HG02840 (cell line): ENCODE measurements around the gene WDTC1.
A peak's percentile ranks its signal among the peaks of the same experiment; 100 is the strongest.
"Not testable (repeated sequence)": the region's sequence is repeated elsewhere in the genome, so short reads cannot be mapped to it uniquely, and the experiment has no call there.

ENCODE experiments used
- ATAC-seq: cut with Tn5 transposase; IDR thresholded peaks from one replicate; pipeline ENCODE4 v1.9.1; 2021; ENCODE audit warnings: mild to moderate bottlenecking, moderate library complexity, moderate number of reproducible peaks; ENCODE audit not compliant: unreplicated experiment, low FRiP score

Gene WDTC1

GRCh38 chr1:27234049-27234882 is at the start of gene WDTC1:
Gene WDTC1 (plus strand): TSS chr1:27234632. CDS start chr1:27261055, 26,423 bp downstream.
- peak; percentile 86 for ATAC-seq

- not testable (repeated sequence) for ATAC-seq
Measured at GRCh38 chr1:27184665-27185064, 49.8 kb upstream of the WDTC1 start.

DNA sequence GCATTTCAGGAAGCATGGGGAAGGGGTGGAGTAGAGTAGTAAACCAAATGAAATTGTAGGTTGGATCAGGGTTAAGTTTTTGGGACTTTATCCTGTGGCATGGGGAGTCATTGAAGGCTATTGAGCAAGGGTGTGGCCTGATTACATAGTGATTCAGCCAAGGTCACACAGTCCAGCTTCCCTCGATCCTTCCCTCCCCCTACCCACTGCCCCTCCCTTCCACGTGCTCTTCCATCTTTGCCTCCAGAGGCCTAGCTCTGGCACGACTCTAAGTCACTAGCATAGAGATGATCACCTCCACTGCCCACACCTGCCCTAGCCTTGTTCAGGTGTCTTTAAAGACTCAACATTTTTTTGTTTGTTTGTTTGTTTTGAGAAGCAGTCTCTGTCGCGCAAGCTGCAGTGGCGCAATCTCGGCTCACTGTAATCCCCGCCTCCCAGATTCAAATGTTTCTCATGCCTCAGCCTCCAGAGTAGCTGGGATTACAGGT is 42.3 kb upstream of the WDTC1 start:
- no peak for ATAC-seq

DNA sequence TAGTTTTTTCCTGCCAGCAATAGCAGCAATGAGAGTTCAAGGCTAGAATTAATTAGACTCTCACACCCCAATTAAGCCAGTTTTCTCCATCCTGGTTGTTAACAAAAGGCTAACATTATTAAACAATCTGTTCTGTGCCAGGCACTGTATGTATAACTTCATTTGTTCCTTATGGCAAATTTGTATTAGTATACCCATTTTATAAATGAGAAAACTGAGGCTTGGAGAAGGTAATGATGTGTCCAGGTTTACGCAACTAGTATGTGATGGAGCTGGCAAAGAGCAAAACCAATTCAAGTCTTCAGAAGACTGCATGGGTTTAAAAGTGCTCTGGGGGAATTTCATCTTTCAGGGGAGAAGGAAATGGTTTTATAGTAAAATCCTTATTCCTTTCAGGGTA is 41.2 kb upstream of the WDTC1 start:
- ATAC-seq = no peak

- ATAC-seq = no peak
Measured at GRCh38 chr1:27201295-27201694, 33.1 kb upstream of the WDTC1 start.

DNA sequence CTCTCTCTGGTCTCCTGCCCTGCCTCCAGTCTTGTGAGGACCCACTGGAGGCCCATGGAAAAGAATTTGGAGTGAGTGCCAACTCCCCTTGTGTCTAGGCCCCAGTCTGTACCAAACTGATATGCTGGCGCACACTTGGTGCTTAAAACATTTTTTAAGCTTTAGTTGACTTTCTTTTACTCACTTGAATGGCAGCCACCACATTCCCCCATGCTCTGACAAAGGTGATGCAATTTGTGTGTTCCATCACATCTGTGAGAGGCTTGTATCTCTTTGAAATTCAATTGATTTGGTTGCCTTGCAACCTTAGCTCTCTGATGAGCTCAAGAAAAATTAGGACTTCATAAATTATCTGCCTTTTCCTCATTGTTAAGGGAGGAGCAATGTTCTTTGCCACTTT is 30.5 kb upstream of the WDTC1 start:
- no peak for ATAC-seq

- not testable (repeated sequence) for ATAC-seq
Measured at GRCh38 chr1:27207238-27207637, 27.2 kb upstream of the WDTC1 start.

GRCh38 chr1:27208143-27208850 is 26.1 kb upstream of the WDTC1 start:
- not testable (repeated sequence) for ATAC-seq

GRCh38 chr1:27216466-27216865 is 18.0 kb upstream of the WDTC1 start:
- ATAC-seq = no peak

DNA sequence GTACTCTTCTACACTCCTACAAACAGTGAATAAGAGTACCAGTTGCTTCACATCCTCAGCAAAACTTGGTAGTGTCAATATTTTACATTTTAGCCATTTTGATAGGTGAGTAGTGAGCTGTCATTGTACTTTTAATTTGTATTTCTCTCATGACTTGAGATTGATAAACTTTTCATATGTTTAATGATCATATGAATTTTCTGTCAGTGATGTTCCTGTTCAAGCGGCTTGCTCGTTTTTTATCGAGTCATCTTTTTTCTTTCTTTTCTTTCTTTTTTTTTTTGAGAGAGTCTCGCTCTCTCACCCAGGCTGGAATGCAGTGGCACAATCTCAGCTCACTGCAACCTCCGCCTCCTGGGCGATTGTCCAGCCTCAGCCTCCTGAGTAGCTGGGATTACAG is 17.0 kb upstream of the WDTC1 start:
- ATAC-seq = no peak

- no peak for ATAC-seq
Measured at GRCh38 chr1:27218736-27219135, 15.7 kb upstream of the WDTC1 start.

GRCh38 chr1:27220096-27220495 is 14.3 kb upstream of the WDTC1 start:
- ATAC-seq = no peak

GRCh38 chr1:27220702-27221497 is 13.5 kb upstream of the WDTC1 start:
- ATAC-seq = not testable (repeated sequence)

GRCh38 chr1:27225621-27226020 is 8.8 kb upstream of the WDTC1 start:
- ATAC-seq = no peak

- ATAC-seq = no peak
Measured at GRCh38 chr1:27227765-27228164, 6.7 kb upstream of the WDTC1 start.

GRCh38 chr1:27233667-27234048 is 774 bp upstream of the WDTC1 start:
- ATAC-seq = no peak

GRCh38 chr1:27235827-27236226 is 1.4 kb downstream of the WDTC1 start:
- no peak for ATAC-seq

DNA sequence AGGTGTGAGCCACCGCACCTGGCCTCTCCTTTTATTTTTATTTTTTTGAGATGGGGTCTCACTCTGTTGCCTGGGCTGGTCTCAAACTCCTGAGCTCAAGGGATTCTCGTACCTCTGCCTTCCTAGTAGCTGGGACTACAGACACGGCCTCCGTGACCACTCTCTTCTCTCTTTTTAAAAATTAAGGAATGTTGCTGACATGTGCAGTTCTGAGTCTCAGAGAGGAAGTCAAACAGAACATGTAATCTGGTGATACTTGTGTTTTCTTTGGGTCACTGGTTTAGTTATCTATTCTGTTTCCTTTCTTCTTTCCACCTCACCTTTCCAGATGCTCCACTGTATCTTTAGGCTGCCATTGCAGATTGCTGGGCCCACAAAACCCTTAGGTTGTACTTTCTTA is 2.7 kb downstream of the WDTC1 start:
- no peak for ATAC-seq

DNA sequence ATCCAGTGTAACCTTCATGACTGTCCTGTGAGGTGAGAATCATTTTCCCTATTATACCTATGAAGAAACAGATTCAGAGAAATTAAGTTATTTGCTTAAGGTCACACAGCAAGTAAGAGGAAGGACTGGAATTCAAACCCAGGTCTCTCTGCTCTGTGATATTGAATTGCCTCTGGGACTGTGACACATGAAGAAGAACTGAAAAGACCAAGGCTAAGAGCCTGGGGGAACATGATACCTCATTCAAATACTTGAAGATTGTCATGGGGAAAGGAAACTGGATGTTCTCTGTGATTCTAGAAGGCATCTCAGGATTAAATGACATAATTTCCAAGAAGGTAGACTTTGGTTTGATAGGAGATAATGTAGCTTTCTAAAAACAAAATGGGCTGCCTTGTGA is 3.6 kb downstream of the WDTC1 start:
- no peak for ATAC-seq

- ATAC-seq = no peak
Measured at GRCh38 chr1:27241677-27242076, 7.2 kb downstream of the WDTC1 start.

- ATAC-seq = not testable (repeated sequence)
Measured at GRCh38 chr1:27243665-27244064, 9.2 kb downstream of the WDTC1 start.
